GM21737 (cell line): ENCODE data around the gene CHST15.
A peak's percentile ranks its signal among the peaks of the same experiment; 100 is the strongest.

ENCODE experiments used
- ATAC-seq: cut with Tn5 transposase; IDR thresholded peaks from one replicate; pipeline ENCODE4 v1.9.1; 2021; ENCODE audit warnings: mild to moderate bottlenecking, moderate library complexity; ENCODE audit not compliant: unreplicated experiment

CHST15 gene

GRCh38 chr10:124092860-124093773, at the start of gene CHST15:
TSS of gene CHST15 (minus strand) at chr10:124093598. CDS start at chr10:124046212, 47,386 bp downstream.
- peak; percentile 35 for ATAC-seq

- ATAC-seq: no peak
These were observed 49.6 kb upstream of the CHST15 start for GRCh38 chr10:124142960-124143359.

- no peak for ATAC-seq
These were observed 48.8 kb upstream of the CHST15 start for GRCh38 chr10:124142006-124142739.

- ATAC-seq: no peak
These were observed 45.5 kb upstream of the CHST15 start for GRCh38 chr10:124138883-124139348.

- no peak for ATAC-seq
These were observed 44.9 kb upstream of the CHST15 start for GRCh38 chr10:124138195-124138882.

GRCh38 chr10:124134251-124134893, 41.0 kb upstream of the CHST15 start:
- ATAC-seq: no peak

- no peak for ATAC-seq
These were observed 39.5 kb upstream of the CHST15 start for GRCh38 chr10:124132876-124133275.

GRCh38 chr10:124132306-124132705, 38.9 kb upstream of the CHST15 start:
- no peak for ATAC-seq

- ATAC-seq: no peak
These were observed 37.8 kb upstream of the CHST15 start for GRCh38 chr10:124131172-124131571.

- ATAC-seq: no peak
These were observed 37.0 kb upstream of the CHST15 start for GRCh38 chr10:124130198-124130900.

- ATAC-seq: no peak
These were observed 36.1 kb upstream of the CHST15 start for GRCh38 chr10:124129471-124129870.

GRCh38 chr10:124128811-124129145, 35.4 kb upstream of the CHST15 start:
- no peak for ATAC-seq

GRCh38 chr10:124127965-124128810, 34.8 kb upstream of the CHST15 start:
- no peak for ATAC-seq

GRCh38 chr10:124127563-124127962, 34.2 kb upstream of the CHST15 start:
- ATAC-seq: no peak

- no peak for ATAC-seq
These were observed 33.6 kb upstream of the CHST15 start for GRCh38 chr10:124126983-124127385.

GRCh38 chr10:124126145-124126982, 33.0 kb upstream of the CHST15 start:
- ATAC-seq: no peak

- ATAC-seq: no peak
These were observed 32.1 kb upstream of the CHST15 start for GRCh38 chr10:124125305-124126116.

GRCh38 chr10:124124769-124125161, 31.4 kb upstream of the CHST15 start:
- no peak for ATAC-seq
